ENCODE measurements around the gene MAP2K5.
A peak's percentile ranks its signal among the peaks of the same experiment; 100 is the strongest.

Gene MAP2K5

DNA sequence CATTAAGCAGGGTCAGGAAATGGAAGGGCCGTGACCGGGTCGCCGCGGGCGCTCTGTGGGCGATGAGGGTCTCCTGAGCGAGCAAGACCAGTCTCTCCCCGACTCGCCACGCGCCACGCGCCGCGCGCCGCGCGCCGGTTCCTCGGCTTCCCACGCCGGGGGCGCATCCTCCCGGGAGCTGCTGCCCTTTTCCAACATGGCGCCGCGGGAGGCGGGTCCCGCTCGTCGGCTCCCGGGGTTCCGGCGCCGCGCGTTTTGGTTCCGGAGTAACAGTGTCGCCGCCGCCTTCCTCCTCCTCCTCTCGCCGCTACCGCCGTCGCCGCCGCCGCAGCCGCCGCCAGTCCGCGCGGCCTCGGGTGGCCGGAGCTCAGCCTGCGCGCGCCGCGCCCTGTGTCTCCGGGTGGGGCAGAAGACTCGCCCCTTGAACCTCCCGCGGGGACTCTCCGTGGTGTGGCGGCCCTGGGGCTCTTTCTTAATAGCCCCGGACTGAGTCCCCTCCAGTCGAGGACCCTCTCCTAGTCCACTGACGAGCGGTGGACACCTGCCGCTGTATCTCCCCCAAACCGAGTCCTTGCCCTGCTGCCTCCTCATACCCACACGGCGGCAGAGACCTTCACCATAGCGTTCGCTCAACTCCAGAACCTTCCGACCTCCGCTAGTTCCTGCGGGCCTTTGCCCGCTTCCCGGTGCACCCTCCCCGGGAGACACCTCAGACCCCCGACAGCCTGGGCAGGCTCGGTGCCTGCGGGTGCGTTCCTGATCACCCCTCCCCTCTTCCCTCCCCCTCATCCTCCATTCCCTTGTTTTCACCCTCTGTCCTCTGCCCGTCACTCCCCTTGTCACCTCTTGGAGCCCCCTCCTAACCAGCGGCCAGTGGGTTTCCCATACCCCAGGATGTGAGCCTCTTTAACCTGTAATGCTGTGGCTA lies at the start of gene MAP2K5:
Gene MAP2K5, plus strand, starts transcription at position 284 of the 928 bp plus-strand sequence. Its CDS starts 633 bp downstream, at position 917.
- peak within 1 kb of the TSS; percentile 72 for H3K4me3 ChIP-seq (ENCODE audit: low read depth, low read length)
- DNase-seq (ENCODE audit: low read depth): no peak
- TF ChIP-seq, protein P1, sequence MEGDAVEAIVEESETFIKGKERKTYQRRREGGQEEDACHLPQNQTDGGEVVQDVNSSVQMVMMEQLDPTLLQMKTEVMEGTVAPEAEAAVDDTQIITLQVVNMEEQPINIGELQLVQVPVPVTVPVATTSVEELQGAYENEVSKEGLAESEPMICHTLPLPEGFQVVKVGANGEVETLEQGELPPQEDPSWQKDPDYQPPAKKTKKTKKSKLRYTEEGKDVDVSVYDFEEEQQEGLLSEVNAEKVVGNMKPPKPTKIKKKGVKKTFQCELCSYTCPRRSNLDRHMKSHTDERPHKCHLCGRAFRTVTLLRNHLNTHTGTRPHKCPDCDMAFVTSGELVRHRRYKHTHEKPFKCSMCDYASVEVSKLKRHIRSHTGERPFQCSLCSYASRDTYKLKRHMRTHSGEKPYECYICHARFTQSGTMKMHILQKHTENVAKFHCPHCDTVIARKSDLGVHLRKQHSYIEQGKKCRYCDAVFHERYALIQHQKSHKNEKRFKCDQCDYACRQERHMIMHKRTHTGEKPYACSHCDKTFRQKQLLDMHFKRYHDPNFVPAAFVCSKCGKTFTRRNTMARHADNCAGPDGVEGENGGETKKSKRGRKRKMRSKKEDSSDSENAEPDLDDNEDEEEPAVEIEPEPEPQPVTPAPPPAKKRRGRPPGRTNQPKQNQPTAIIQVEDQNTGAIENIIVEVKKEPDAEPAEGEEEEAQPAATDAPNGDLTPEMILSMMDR (IDR thresholded peaks at IDR 0.05; ENCODE audit: control insufficient read depth, extremely low read depth, insufficient read depth): no peak

DNA sequence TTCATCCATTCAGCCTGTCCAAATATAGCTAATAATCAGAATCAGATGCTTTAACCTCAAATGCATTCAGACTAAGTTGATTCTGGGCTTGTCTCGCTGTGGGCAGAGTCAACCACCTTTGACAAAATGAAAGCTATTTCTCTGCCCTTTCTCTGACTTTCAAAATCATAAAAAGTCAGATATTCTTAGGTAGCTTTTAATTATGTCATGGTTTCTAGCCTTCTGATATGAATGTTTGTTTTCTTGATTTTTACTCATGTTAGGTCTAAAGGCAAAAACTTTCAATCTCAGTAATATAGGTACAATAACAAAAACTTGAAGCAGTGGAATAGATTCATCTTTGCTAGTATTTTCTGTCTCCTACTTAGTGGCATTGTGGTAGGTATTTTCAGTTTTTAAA lies 46.9 kb upstream of the MAP2K5 start:
- no peak for DNase-seq (ENCODE audit: low read depth)
- TF ChIP-seq, protein P1 (IDR thresholded peaks at IDR 0.05; ENCODE audit: control insufficient read depth, extremely low read depth, insufficient read depth): no peak
- H3K4me3 ChIP-seq (ENCODE audit: low read depth, low read length): no peak overlapping the region

DNA sequence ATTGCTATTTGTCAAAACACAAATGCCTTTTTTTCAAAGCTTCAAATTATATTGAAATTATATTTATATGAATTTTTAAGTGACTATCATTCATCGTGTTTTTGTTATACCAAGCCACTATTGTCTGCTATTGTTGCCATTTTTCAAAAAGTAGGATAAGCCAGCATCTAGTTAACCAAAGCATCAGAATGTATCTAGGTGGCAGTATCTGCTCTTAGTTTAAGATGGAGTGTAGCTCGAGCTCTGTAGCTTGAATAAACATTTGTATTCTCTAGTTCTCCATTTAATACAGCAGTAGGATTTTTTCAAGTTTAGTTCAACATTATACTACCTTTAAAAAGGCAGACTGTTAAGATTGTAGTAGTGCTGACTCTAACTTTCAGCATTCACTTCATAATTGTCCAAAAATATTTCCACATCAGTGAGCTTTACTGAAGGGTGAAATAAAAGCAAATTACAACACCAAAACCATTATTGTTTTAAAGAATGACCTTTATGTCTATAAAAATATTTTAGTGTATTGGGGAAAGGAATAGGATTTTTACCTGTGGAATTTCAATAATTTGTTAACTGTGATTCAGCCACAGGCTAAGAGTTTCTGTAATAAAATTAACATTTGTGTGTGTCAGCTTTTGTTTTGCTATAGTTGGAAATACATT lies 41.2 kb upstream of the MAP2K5 start:
- no peak overlapping the region for H3K4me3 ChIP-seq (ENCODE audit: low read depth, low read length)
- no peak for DNase-seq (ENCODE audit: low read depth)
- TF ChIP-seq, protein P1 (IDR thresholded peaks at IDR 0.05; ENCODE audit: control insufficient read depth, extremely low read depth, insufficient read depth): peak; percentile 56

DNA sequence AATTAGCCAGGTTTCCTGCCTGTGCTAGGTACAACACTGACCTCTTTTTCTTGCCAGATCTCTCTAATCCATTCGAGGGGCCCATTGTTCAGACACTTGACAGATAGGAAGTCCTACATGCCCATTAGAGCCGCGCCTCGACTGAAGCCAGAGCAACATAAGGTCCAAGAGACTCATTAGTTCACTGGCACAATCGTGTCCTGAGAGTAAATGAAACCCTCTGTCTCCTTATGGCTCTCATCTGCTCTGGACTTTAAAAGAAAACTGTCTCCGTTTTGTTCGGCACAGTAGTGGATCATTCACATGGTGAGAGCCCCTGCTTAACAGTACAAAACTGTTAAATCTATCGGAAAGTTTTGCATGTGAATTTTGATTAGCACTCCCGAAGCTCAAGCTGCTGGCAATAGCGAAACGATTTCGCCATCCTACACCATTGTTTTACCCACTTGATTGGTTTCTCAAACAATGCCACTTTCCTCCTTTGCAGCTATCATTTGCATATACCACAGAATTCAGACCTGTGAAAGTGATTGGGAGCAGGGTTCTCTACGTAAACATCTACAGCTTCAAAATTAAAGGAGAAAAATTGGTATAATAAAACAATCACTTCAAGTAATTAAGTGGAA lies 40.6 kb upstream of the MAP2K5 start:
- H3K4me3 ChIP-seq (ENCODE audit: low read depth, low read length): no peak overlapping the region
- TF ChIP-seq, protein P1 (IDR thresholded peaks at IDR 0.05; ENCODE audit: control insufficient read depth, extremely low read depth, insufficient read depth): no peak
- no peak for DNase-seq (ENCODE audit: low read depth)

DNA sequence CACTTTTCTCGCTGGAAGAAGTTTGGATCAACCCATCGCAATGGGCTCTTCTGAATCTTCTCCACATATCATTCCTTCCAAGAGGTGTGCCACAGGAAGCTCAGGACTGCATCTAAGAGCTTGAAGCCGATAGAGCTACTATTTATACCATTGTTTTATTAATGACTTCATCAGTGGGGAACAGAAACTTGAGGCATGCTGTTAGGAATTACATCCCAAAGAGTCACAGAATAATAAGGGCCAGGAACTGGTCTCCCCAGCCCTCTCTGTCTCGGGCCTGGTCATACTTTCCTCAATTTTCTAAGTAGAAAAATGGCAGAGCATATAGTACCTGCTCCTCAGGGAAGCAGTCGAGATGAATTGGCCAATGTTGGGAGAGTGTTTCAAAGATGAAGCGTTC lies 38.4 kb upstream of the MAP2K5 start:
- TF ChIP-seq, protein P1 (IDR thresholded peaks at IDR 0.05; ENCODE audit: control insufficient read depth, extremely low read depth, insufficient read depth): no peak
- H3K4me3 ChIP-seq (ENCODE audit: low read depth, low read length): no peak overlapping the region
- no peak for DNase-seq (ENCODE audit: low read depth)

GRCh38 chr15:67504796-67505195 lies 37.7 kb upstream of the MAP2K5 start:
- DNase-seq (ENCODE audit: low read depth): no peak
- H3K4me3 ChIP-seq (ENCODE audit: low read depth, low read length): no peak overlapping the region
- TF ChIP-seq, protein P1 (IDR thresholded peaks at IDR 0.05; ENCODE audit: control insufficient read depth, extremely low read depth, insufficient read depth): no peak

All from LNCaP clone FGC (cell line).